ENCODE data around the gene PACSIN1.

The PACSIN1 gene, protein sequence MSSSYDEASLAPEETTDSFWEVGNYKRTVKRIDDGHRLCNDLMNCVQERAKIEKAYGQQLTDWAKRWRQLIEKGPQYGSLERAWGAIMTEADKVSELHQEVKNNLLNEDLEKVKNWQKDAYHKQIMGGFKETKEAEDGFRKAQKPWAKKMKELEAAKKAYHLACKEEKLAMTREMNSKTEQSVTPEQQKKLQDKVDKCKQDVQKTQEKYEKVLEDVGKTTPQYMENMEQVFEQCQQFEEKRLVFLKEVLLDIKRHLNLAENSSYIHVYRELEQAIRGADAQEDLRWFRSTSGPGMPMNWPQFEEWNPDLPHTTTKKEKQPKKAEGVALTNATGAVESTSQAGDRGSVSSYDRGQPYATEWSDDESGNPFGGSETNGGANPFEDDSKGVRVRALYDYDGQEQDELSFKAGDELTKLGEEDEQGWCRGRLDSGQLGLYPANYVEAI

DNA sequence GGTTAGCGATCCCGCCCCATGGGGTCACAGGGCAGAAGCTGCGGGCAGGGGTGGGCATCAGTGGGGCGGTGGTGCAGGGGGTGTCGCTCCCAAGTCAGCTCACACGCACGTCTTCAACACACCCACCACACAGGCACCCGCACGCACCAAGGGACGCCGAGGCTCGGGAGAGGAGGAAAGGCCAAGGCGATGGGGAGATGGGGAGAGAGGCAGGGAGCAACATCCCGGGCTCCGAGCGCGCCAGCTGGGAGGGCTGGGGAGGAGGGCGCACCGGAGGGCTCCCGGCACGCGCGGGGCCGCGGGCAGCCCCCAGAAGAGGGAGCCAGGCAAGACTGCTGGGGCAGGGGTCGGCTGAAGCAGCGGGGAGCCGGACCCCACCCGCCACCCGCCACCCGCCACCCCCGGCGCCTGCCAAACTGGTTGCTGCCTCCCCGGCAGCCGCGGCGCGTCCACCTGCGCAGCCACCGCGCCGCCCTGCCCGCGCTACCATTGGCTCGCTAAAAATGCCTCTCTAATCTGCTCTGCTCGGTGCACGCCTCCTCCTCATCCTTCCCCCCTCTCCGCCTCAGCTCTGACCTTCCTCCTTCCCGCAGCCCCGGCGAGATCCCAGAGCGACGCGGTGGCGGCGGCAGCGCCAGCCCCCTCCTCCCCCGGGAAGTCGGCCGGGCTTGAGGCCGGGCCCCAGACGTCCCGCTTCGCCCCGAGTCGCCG is at the start of gene PACSIN1:
Gene PACSIN1, plus strand, starts transcription at position 546 of the 711 bp plus-strand sequence. CDS start 60,230 bp downstream, outside the sequence.
- no peak for DNase-seq (ENCODE audit: low read depth, low spot score)

DNA sequence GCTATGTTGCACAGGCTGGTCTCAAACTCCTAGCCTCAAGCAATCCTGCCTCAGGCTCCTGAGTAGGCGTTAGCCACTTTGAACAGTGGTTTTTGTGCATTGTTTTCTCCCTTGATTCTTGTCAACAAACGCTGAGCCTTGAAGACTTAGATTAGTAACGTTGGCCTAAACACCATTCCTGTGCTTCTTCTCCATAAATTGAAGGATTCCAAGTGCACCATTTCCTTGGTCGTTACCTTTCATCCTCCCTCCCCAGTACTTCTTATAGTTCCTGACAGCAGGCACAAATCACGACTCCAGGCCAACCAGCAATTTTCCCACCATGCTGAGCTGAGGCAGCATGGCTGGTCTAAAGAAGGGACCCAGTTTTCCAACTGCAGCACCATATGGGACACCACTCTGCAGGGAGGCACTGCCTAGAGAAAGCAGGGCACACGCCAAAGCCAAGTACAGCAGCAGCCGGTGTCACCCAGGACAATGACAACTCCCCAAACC is 49.0 kb upstream of the PACSIN1 start:
- no peak for DNase-seq (ENCODE audit: low read depth, low spot score)

DNA sequence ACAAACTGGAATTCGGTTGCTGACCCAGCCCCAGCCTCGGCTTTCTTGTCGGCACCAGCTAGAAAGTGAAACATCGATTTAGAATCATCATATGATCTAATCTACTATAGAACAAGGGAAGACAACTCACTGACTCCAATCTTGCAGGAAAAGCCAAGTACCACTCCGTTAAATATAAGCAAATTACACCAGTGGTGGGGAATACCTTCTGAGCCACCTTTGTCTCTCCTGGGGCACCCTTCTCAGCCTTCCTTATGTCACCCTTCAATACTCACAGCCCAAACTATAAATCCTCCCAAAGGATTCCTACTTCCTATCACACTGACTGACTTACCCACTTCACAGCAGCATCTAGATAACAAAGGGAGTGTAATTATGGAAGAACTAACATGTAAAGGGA is 47.5 kb upstream of the PACSIN1 start:
- no peak for DNase-seq (ENCODE audit: low read depth, low spot score)

DNA sequence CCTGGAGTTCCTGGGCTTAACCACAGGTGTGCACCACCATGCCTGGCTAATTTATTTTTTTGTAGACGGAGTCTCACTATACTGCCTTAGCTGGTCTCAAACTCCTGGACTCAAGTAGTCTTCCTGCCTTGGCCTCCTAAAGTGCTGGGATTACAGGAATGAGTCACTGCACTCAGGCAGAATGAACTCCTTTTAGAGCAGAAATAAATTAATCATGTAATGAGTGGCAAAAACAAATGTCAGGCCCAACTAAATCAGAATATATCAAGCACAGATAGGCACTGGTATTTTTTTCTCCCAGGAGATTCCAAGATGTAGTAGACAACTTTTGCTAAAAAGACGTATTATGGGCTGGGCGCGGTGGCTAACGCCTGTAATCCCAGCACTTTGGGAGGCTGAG is 42.6 kb upstream of the PACSIN1 start:
- DNase-seq (ENCODE audit: low read depth, low spot score): no peak

DNA sequence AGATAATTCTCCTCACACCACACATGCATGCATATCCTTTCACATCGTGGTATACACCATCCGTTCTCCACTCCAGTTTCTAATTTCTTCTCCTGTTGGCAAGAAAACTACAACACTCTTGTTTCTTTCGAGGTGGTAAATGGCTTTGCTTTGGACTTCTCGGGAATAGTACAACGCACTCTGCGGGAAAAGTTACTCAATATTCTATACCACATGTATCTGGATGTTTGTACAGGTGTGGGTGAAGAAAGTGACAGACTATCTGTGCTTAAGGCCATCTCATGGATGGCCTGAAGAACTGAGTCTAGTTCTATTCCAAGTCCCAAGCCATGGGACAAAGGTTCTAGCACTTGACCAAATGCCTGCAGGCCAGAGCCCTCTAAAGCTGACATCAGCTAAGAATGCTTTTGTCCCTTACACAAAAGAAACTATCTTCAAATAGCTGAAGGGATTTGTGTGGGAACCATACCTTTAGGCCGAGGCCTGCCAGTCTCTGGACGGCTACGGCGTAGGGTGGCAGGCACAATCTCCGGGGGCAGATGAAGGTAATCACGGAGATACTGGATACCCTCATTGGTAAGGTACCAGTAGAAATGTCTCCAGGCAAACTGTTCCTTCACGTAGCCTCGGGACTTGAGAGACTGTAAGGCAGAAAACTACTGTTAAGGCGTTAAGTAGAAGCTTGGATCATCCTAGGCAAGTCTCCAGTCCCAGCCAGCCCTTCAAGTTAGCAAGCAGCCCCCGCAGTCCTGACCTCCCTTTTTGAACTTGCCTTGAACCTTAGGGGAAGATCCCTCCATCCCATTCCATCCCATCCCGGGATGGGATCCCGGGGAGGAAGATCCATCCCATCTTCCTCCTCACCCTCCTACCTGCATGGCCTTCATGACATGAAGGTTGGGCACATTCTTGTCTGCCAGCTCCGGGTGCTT is 41.4 kb upstream of the PACSIN1 start:
- DNase-seq (ENCODE audit: low read depth, low spot score): no peak

DNA sequence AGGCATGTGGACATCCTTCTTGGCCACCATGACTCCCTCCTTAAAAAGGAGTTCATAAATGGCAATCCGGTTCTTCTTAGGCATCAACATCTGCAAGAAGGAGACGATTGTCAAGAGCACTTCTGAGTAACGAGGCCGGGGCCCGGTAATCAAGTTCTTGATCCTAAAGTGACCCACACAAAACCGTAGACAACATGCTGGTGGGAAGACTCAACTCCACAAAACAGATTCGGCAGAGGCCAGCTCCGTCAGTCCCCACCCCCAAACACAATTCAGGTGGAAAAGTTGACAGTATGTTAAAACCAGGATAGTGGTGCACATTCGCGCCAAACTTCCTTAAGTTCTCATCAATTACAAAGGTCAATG is 40.8 kb upstream of the PACSIN1 start:
- DNase-seq (ENCODE audit: low read depth, low spot score): no peak

DNA sequence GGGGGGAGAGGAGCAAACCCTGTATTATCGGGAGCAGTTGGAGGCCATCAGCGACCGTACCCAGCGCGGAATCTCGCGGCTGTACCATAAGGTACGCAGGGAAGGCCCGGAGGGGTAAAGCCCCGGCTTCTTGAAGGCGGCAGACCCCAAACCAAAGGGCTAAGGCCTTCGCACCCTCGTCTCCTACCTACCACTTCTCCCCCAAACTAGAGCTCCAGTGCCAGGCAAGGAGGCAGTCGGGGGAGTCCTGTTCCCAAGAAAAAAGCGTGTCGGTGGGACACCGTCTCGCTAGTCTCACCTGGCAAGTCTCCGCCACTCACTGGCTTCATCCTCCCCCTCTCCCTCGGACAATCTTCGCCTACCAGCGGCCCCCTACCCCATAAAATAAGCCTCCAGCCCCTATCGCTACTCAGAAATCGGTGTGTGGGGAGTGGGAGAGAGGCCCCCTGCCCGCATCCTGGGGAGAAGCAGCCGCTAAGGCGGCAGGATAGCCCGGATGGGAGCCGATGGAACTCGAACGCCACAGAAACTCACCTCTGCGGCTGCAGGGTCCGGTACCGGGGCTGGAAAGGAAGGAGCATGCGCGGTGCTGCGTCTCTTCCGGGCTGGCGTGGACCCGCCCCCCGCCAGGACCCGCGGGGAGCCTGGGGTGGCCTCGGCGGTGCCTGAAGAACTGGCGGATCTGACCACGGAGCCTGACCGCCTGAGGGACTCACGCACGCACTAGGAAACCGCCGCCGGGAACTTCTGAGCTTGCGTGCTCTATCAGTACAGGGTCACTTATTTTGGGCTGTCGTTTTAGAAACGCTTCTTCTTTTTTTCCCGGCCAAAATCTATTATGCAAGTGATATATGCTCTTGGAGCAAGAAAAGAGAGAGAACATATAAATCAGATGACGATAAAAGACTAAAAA is 40.1 kb upstream of the PACSIN1 start, which contains the start of gene RPS10:
Gene RPS10, minus strand, starts transcription at position 572 of the 913 bp plus-strand sequence. CDS start 848 bp downstream, outside the sequence.
- peak; percentile 82 for DNase-seq (ENCODE audit: low read depth, low spot score)

DNA sequence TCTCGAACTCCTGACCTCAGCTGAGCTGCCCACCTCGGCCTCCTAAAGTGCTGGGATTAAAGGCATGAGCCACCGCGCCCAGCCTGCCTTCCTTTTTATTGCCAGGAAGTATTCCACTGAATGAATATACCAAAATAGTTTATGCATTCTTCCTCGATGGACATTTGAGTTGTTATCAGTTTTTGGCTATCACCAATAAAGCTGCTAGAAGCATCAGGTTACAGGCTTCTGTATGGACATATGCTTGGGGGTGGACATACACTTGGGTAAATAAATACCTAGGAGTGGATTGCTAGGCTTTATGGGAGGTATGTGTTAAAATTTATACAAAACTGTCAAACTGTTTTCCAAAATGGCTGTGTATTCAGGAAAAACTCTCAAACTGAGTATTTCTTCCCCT is 30.0 kb upstream of the PACSIN1 start:
- no peak for DNase-seq (ENCODE audit: low read depth, low spot score)

DNA sequence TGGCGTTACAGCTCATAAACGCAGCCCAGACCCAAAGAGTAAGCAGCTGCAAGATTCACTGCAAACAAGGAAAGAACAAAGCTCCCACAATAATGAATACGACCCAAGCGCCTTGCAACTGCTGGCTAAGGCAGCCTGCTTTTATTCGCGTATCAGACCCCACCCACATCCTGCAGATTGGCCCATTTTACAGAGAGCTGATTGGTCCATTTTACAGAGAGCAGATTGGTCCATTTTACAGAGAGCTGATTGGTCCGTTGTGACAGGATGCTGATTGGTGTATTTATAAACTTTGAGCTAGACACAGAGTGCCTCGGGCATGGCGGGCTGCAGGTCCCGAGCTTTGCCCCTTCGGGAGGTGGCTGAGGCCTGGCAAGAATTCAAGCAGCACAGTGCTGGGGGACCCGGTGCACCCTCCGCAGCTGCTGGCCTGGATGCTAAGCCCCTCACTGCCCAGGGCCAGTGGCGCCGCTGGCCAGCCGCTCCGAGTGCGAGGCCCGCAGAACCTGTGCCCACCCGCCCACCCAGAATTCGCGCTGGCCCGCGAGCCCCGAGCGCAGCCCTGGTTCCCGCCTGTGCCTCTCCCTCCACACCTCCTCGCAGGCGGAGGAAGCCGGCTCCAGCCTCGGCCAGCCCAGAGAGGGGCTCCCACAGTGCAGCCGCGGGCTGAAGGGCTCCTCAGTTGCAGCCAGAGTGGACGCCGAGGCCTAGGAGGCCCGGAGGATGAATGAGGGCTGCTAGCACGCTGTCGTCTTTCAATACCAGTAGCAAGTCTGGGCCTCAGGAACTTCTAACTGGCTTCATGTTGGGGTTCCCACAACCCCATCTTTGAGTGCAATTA is 28.9 kb upstream of the PACSIN1 start:
- no peak for DNase-seq (ENCODE audit: low read depth, low spot score)

DNA sequence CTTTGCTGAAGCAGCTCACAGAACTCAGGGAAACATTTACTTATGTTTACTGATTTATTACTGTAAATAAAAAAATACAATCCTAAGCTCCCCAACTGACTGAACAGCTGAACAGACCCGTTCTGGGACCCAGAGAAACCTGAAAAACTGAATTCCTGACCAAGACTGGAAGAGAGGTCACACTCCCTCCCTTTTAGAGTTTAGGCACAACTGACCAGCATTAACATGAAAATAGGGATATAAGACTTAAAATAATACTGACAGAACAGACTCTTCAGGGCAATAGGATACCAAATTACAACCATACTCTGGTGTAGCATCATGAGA is 28.3 kb upstream of the PACSIN1 start:
- DNase-seq (ENCODE audit: low read depth, low spot score): no peak

DNA sequence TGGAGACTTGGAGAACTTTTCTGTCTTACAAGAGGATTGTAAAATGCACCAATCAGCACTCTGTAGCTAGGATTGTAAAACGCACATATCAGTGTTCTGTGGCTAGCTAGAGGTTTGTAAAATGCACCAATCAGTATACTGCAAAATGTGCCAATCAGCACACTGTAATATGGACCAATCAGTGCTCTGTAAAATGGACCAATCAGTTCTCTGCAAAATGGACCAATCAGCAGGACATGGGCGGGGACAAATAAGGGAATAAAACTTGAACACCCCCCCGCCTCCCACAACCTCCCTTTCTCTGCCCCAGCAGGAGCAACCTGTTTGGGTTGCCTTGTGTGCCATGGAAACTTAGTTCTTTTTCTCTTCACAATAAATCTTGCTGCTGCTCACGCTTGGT is 27.2 kb upstream of the PACSIN1 start:
- no peak for DNase-seq (ENCODE audit: low read depth, low spot score)

DNA sequence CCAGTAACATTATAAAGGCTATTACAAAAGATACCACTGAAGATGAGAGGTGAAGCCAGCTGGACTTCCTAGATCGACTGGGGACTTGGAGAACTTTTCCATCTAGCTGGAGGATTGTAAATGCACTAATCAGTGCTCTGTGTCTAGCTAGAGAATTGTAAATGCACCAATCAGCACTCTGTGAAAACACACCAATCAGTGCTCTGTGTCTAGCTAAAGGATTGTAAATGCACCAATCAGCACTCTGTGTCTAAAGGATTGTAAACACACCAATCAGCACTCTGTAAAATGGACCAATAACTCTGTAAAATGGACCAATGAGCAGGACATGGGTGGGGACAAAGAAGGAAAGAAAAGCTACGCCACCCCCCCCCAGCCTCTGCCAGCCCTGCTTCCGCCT is 26.4 kb upstream of the PACSIN1 start:
- DNase-seq (ENCODE audit: low read depth, low spot score): no peak

DNA sequence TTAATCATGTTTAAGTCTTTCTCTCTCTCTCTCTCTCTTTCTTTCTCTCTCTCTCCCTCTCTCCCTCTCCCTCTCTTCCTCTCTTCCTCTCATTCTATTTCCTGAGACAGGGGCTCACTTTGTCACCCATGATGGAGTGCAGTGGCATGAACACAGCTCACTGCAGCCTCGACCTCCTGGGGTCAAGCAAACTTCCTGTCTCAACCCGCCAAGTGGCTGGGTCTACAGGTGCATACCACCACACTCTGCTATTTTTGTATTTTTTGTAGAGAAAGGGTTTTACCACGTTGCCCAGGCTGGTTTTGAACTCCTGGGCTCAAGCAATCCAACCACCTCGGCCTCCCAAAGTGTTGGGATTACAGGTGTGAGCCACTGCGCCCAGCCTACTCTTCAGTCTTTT is 24.4 kb upstream of the PACSIN1 start:
- DNase-seq (ENCODE audit: low read depth, low spot score): no peak

DNA sequence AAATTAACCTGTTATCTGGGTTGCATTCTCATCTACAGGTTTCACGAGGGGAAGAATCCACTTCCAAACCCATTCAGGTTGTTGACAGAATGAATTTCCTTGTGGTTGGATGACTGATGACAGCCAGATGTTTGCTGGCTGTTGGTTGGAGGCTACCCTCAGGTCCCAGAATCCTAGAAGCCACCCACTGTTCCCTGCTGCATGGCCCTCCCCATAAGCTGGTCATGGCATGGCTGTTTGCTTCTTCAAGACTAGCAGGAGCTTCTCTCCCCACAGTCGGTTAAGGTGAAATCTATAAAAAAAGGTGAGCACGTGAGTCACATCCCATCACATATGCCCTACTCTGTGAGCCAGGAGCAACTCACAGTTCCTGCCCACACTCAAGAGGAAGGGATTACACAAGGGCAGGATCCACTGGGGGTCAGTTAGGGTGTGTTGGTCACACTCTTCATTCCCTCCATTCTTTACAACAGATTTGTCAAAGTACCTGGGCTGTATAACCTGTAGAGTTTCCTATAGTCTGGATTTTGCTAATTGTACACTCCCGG is 20.5 kb upstream of the PACSIN1 start:
- no peak for DNase-seq (ENCODE audit: low read depth, low spot score)

DNA sequence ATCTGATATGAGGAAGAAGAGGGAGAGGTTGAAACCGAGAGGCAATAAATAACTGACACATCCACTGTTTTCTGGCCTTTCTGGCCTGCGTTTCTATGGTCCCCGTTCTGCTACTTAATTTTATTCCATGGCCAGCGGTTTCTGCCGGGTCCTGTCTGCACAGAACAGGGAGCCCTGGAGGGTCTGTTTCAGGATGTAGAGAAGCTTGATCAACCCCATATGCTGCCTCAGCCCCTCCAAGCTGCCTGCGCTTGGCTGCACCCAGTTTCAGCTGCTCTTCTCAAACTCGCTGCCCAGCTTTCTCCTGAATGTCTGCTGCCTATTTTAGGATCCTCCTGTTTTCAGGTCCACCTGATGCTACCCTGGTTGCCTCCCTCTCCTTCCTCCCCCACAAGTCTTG is 18.5 kb upstream of the PACSIN1 start:
- no peak for DNase-seq (ENCODE audit: low read depth, low spot score)

DNA sequence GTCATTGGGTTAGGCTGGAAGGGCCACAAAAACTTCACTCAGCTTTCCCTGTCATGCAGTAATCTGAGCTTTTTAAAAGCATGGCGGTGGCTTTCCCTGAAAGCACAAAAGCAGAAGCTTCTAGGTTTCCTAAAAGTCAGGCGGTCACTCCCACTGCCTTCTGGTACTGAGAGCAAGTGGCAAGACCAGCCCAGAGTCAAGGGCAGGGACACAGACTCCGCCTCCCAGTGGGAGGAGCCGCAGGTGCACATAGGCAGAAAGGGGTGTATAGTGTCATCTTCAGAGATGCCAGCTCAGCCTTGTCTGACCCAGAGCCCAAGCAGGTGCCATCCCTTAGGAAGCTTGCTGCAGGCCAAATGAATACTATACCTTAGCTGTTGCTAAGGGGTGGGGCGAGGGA is 18.0 kb upstream of the PACSIN1 start:
- DNase-seq (ENCODE audit: low read depth, low spot score): no peak

DNA sequence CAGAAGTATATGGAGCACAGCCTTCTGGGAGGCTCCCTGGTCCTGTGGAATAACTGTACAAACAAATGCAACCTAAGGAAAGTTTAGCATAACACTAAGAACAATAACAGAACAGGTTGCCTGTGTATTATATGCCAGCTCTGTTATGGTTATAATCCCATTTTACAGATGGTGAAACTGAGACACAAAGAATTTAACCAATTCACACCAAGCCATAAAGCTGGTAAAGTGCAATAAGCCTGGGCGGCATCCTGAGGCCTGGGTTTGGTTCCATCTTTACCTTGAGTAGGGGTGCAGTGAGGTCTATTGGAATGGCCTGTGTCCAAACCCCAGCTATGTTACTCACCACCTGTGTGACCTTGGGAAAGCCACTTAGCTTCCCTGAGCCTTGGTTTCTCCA is 14.7 kb upstream of the PACSIN1 start:
- no peak for DNase-seq (ENCODE audit: low read depth, low spot score)

DNA sequence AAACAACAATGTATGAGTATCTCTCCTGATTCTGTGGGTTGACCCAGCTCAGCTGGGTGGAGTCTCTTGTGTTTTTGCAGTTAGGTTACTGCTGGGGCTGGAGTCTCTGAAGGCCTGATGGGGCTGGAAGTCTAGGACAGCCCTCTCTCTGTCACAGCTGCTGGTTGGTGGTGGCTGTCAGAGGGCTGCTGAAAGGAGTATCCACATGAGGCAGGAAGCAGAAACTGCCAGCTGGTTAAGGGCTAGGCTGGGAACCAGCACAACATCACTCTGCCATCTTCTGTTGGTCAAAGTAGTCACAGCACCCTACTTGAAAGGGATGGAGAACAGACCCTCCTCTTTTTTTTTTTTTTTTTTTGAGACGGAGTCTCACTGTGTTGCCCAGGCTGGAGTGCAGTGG is 10.0 kb upstream of the PACSIN1 start:
- DNase-seq (ENCODE audit: low read depth, low spot score): no peak

DNA sequence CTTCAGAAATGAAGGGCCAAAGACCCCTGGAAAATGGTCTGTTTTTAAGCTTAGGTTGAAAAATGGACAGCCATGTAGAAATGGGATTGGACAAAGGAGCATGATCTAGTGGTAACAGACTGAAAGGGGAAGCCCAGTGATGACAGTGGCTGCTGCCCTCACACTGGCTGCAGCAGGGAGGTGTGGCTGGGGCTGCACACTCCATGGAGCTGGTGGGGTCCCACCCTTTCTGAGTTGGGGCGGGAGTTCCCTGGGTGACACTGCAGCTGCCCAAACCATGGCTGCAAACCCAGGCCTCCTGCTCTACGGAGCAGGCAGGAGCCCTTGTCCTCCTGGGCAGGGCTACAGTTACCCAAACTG is 8.5 kb upstream of the PACSIN1 start:
- no peak for DNase-seq (ENCODE audit: low read depth, low spot score)
